HEK293T (cell line): Measurements from ENCODE around the gene PRKCZ.

Source experiments
- ARNT ChIP-seq: fragments of 450-650 bp; IDR thresholded peaks from 2 replicates; pipeline ENCODE4 v1.6.1; 2017; ENCODE audit warnings: mild to moderate bottlenecking
- BHLHE40 ChIP-seq: fragments of 450-650 bp; IDR thresholded peaks from 2 replicates; pipeline ENCODE4 v1.6.1; 2016; ENCODE audit warnings: mild to moderate bottlenecking, moderate library complexity, borderline replicate concordance
- ELF4 ChIP-seq: fragments of 450-650 bp; IDR thresholded peaks from 2 replicates; pipeline ENCODE4 v1.6.1; 2017; ENCODE audit warnings: antibody characterized with exemption
- FOXK2 ChIP-seq: fragments of 450-650 bp; IDR thresholded peaks from 2 replicates; pipeline ENCODE4 v1.6.1; 2016; ENCODE audit warnings: mild to moderate bottlenecking
- FOXM1 ChIP-seq: fragments of 450-650 bp; IDR thresholded peaks from 2 replicates; pipeline ENCODE4 v1.6.1; 2017; ENCODE audit warnings: mild to moderate bottlenecking, borderline replicate concordance
- HDGF ChIP-seq: fragments of 450-650 bp; IDR thresholded peaks from 2 replicates; pipeline ENCODE4 v1.6.1; 2017; ENCODE audit warnings: antibody characterized with exemption, borderline replicate concordance
- L3MBTL2 ChIP-seq: fragments of 450-650 bp; conservative IDR thresholded peaks from 2 replicates; pipeline ENCODE4 v1.6.1; 2016; ENCODE audit warnings: mild to moderate bottlenecking
- SP1 ChIP-seq: fragments of 450-650 bp; IDR thresholded peaks from 2 replicates; pipeline ENCODE4 v1.6.1; 2017
- SUZ12 ChIP-seq: fragments of 450-650 bp; IDR thresholded peaks from 2 replicates; pipeline ENCODE4 v1.6.1; 2016; ENCODE audit warnings: mild to moderate bottlenecking
- TARDBP ChIP-seq: fragments of 450-650 bp; IDR thresholded peaks from 2 replicates; pipeline ENCODE4 v1.6.1; 2016

GRCh38 chr1:2065699-2066098 is 15.5 kb downstream of the PRKCZ start:
- no peak for TF ChIP-seq SUZ12
- TF ChIP-seq ARNT = no peak
- TF ChIP-seq TARDBP = no peak
- no peak for TF ChIP-seq FOXK2
- TF ChIP-seq HDGF = no peak
- TF ChIP-seq SP1 = no peak
- TF ChIP-seq ELF4 = no peak
- no peak for TF ChIP-seq FOXM1
- TF ChIP-seq BHLHE40 = no peak
- TF ChIP-seq L3MBTL2 = no peak
